GM06990 (cell line): Measurements from ENCODE around the gene L2HGDH.

Source experiments
- DNase-seq: peaks from one replicate; pipeline ENCODE4 v3.0.0-alpha.2; 2011; ENCODE audit not compliant: insufficient read length; ENCODE audit errors: extremely low read depth
- H3K27me3 ChIP-seq: replicated peaks from 2 replicates; pipeline ENCODE4 v1.6.0; 2011; ENCODE audit warnings: low read length; ENCODE audit not compliant: control insufficient read depth, insufficient read depth
- H3K36me3 ChIP-seq: 2 replicates; pipeline ENCODE4 v1.5.1; 2011; ENCODE audit warnings: low read length; ENCODE audit not compliant: control insufficient read depth, insufficient read depth
- H3K4me3 ChIP-seq: replicated peaks from 2 replicates; pipeline ENCODE4 v1.5.1; 2011; ENCODE audit warnings: low read depth, mild to moderate bottlenecking, control low read depth, low read length
- TF ChIP-seq, protein P1 (sequence below): IDR thresholded peaks from 2 replicates; pipeline ENCODE4 v1.5.1; 2011; ENCODE audit warnings: low read length, control low read depth, mild to moderate bottlenecking, inconsistent platforms; ENCODE audit not compliant: insufficient read depth, poor library complexity, severe bottlenecking

L2HGDH gene

DNA sequence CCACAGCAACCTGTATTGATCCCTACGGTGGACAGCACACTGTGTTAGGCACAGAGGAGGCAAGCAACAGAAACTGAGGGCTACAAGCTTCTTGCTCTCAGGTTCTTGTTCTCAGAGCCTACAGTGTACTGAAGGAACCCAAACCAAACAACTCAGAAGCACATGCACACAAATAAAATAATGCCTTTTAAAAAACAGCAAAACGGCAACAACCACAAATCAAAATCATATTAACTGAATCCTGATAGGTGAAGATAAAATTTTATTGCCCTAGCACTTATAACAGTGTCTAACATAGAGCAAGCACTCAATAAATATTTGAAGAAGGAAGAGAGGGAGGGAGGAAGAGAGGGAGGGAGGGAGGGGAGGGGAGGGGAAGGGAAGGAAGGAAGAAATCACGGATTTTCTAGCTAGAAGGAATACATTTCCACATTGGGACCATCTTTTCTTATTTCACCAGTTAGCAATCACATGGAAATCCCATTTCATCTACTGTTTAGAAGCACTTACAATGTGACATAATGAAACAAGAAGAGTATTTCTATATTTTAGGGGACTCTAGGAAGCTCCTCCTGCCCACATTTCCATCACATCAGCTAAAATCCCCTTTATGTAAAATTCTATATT, 27.3 kb upstream of the L2HGDH start:
- TF ChIP-seq, protein P1, sequence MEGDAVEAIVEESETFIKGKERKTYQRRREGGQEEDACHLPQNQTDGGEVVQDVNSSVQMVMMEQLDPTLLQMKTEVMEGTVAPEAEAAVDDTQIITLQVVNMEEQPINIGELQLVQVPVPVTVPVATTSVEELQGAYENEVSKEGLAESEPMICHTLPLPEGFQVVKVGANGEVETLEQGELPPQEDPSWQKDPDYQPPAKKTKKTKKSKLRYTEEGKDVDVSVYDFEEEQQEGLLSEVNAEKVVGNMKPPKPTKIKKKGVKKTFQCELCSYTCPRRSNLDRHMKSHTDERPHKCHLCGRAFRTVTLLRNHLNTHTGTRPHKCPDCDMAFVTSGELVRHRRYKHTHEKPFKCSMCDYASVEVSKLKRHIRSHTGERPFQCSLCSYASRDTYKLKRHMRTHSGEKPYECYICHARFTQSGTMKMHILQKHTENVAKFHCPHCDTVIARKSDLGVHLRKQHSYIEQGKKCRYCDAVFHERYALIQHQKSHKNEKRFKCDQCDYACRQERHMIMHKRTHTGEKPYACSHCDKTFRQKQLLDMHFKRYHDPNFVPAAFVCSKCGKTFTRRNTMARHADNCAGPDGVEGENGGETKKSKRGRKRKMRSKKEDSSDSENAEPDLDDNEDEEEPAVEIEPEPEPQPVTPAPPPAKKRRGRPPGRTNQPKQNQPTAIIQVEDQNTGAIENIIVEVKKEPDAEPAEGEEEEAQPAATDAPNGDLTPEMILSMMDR = no peak
- no peak for DNase-seq
- H3K36me3 ChIP-seq = no peaks in the 10 kb centered on the region; the same call in 1 of the 2 replicates

DNA sequence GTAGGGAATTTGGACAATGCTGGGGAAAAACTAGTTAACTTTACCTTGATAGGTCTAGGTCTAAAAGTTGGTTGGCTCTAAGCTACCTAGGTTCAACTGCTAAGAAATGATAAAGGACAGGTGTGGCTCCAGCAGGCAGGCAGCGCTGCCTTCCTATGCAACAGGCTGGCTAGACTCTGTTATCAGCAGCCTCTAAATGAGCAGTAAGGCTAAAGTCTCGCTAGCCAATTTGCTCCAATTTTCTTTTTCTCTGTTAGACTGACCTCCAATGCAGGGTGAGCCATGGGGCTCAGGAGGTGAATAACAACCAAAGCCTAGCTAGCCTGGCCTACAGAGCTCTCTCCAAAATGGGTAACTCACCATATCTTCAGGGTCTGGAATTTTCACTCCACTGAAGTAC, 26.6 kb upstream of the L2HGDH start:
- H3K36me3 ChIP-seq = no peaks in the 10 kb centered on the region; the same call in 1 of the 2 replicates
- TF ChIP-seq, protein P1 = no peak
- H3K4me3 ChIP-seq = no peak overlapping the region
- DNase-seq = no peak
- H3K27me3 ChIP-seq = no peaks in the 10 kb centered on the region

More for the DNA sequence above, 27.3 kb upstream of the L2HGDH start:
- Histone ChIP-seq H3K4me3 (no peak overlapping the region), H3K27me3 (no peaks in the 10 kb centered on the region)

DNA sequence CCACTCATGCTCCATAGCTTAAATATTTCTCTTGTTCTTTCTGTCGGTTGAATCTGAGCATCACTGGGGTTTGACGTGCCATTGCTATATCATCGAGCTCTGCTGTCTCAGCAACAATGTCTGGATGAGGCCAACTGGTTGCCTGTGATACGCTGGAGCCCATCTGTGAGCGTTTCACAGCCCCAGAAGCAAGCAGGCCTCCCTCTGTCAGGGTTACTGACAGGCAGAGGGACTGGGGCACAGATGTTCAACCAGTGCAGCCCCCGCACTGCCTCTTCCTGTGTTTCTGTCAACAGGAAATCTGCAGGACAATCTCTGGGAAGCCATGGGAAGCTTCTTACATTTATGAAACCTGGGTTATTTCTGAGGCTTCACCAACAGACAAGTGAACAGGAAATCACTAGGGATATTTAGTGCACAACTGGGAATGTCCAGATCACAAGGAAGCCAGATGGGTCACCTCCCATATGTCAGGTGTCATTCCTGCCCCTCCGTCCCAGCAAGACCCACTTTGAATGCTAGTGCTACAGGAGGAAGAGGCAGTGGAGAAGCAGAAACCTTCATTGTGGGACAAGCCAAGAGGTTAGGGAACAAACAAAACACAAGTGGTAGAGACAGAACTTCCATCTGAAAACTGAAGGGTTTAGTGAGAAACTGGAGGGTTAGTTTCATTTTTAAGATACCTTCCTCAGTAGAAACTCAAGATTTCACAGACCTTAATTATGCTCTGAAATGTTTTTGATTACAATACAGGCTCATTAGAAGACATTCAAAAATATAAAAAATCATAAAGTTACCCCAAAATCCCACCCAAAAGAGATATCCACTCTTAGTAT, 24.2 kb upstream of the L2HGDH start:
- no peaks in the 10 kb centered on the region for H3K27me3 ChIP-seq
- H3K4me3 ChIP-seq = no peak overlapping the region
- DNase-seq = no peak
- TF ChIP-seq, protein P1 = no peak
- peaks cover 1% of the 10 kb centered on the region; the same call in 1 of the 2 replicates for H3K36me3 ChIP-seq

DNA sequence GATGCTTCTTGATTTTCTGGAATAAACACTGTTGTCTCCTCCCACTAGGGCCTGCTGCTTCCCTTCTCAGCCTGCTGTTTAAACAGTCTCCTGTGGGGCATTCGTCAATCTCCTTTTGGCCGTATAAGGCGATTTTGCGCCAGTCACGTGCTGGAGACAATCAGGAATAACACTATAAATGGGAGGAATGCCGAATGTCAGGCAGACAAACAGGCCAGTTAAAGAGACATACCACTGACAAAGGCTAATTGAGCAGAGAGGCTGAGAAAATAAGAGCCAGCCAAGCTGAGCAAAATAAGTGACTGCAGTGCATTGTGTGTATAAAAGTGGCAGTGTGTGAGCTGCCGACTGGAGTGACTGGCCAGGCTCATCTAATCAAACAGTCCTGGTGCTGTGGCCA, 23.4 kb upstream of the L2HGDH start:
- Histone ChIP-seq H3K27me3 (no peaks in the 10 kb centered on the region), H3K4me3 (no peak overlapping the region), H3K36me3 (peaks cover 1% of the 10 kb centered on the region; the same call in 1 of the 2 replicates)
- DNase-seq = no peak
- TF ChIP-seq, protein P1 = no peak

DNA sequence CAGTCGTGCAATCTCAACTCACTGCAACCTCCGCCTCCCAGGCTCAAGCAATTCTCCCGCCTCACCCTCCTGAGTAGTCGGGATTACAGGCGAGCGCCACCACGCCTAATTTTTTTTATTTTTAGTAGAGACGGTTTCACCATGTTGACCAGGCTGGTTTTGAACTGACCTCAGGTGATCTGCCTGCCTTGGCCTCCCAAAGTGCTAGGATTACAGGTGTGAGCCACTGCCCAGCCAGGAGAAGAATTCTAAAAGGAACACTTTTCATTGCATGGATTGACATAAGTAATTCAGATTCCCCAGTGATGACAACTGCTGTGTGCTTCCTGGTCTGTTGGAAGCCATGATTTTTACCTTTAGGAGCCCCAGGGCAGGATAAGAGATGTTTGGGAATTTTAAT, 22.2 kb upstream of the L2HGDH start:
- Histone ChIP-seq H3K4me3 (no peak overlapping the region), H3K27me3 (no peaks in the 10 kb centered on the region), H3K36me3 (peaks cover 1% of the 10 kb centered on the region; the same call in 1 of the 2 replicates)
- no peak for DNase-seq
- TF ChIP-seq, protein P1 = no peak
